DOHH2 (cell line): ENCODE results near the gene HDAC11.

Experiments
- H3F3A ChIP-seq: fragments of 200-600 bp; sonication (generic), shearing (Covaris generic); 2 replicates; pipeline ENCODE4 v1.6.0; 2016; ENCODE audit warnings: antibody characterized with exemption, mild to moderate bottlenecking; ENCODE audit not compliant: control insufficient read depth, insufficient read depth
- H3K27ac ChIP-seq: fragments of 200-600 bp; sonication (generic); 2 replicates; pipeline ENCODE4 v1.5.1; 2014; ENCODE audit warnings: low read depth, mild to moderate bottlenecking, low read length, moderate library complexity
- H3K27me3 ChIP-seq: fragments of 200-600 bp; sonication (generic); 2 replicates; pipeline ENCODE4 v1.6.1; 2014; ENCODE audit warnings: mild to moderate bottlenecking, low read length, mixed read lengths; ENCODE audit not compliant: control insufficient read depth
- H3K36me3 ChIP-seq: fragments of 200-600 bp; sonication (generic); 2 replicates; pipeline ENCODE4 v1.6.1; 2014; ENCODE audit warnings: mild to moderate bottlenecking, low read length, moderate library complexity, mixed read lengths; ENCODE audit not compliant: control insufficient read depth
- H3K4me1 ChIP-seq: fragments of 200-600 bp; sonication (generic); 2 replicates; pipeline ENCODE4 v1.6.1; 2014; ENCODE audit warnings: mild to moderate bottlenecking, low read length, mixed read lengths; ENCODE audit not compliant: control insufficient read depth
- H3K4me2 ChIP-seq: fragments of 200-600 bp; sonication (generic); 2 replicates; pipeline ENCODE4 v1.6.0; 2014; ENCODE audit warnings: mild to moderate bottlenecking, low read length, moderate library complexity
- H3K4me3 ChIP-seq: fragments of 200-600 bp; sonication (generic); 2 replicates; pipeline ENCODE4 v1.5.1; 2014; ENCODE audit warnings: mild to moderate bottlenecking, low read length, mixed read lengths
- H3K79me2 ChIP-seq: fragments of 200-600 bp; sonication (generic); 2 replicates; pipeline ENCODE4 v1.6.1; 2014; ENCODE audit warnings: mild to moderate bottlenecking, low read length, mixed read lengths; ENCODE audit not compliant: control insufficient read depth
- H3K9me2 ChIP-seq: fragments of 200-600 bp; sonication (generic); replicated peaks from 2 replicates; pipeline ENCODE4 v1.6.1; 2014; ENCODE audit warnings: mild to moderate bottlenecking, low read length, mixed read lengths; ENCODE audit not compliant: control insufficient read depth
- H3K9me3 ChIP-seq: fragments of 200-600 bp; sonication (generic); 2 replicates; pipeline ENCODE4 v1.6.1; 2014; ENCODE audit warnings: antibody characterized with exemption, low read length, mixed read lengths; ENCODE audit not compliant: control insufficient read depth, insufficient read depth
- H4K20me1 ChIP-seq: fragments of 200-600 bp; sonication (generic); 2 replicates; pipeline ENCODE4 v1.6.0; 2014; ENCODE audit warnings: low read depth, mild to moderate bottlenecking, antibody characterized with exemption, low read length, moderate library complexity; ENCODE audit not compliant: control insufficient read depth, insufficient read depth
- EZH2phosphoT487 ChIP-seq: fragments of 200-600 bp; sonication (generic); IDR thresholded peaks from 2 replicates; pipeline ENCODE4 v1.6.1; 2017; ENCODE audit warnings: borderline replicate concordance, mild to moderate bottlenecking, antibody characterized with exemption, low read length, moderate library complexity, mixed read lengths
- TF ChIP-seq, protein P1 (sequence below): fragments of 200-600 bp; sonication (generic); IDR thresholded peaks from one replicate; pipeline ENCODE4 v1.5.1; 2014; ENCODE audit warnings: antibody characterized with exemption, mild to moderate bottlenecking, low read depth, low read length; ENCODE audit not compliant: poor library complexity, severe bottlenecking

HDAC11 gene

DNA sequence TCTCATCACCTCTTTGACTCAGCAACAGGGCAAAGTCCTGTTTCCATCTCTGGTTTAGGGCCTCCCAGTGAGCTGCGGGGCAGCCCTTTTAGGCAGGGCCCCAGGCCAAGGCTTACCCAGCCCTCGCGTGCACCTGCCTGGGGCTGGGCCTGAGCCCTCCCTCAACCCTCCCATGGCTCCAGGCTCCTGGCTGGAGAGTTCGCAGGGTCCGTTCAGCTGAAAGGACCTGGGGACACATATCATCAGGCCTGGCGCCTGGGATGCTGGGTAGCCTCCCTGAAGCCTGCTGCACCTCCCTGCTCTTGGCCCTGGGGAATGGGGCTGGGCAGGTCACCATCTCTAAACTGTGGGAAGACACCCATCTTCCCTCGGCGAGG, 29.7 kb downstream of the HDAC11 start:
- Histone ChIP-seq H4K20me1 (no peaks in the 10 kb centered on the region), H3K27me3 (no peaks in the 10 kb centered on the region), H3K9me3 (no peaks in the 10 kb centered on the region), H3K79me2 (no peaks in the 10 kb centered on the region), H3F3A (no peaks in the 10 kb centered on the region), H3K4me1 (no peaks in the 10 kb centered on the region), H3K4me3 (no peak overlapping the region), H3K9me2 (no peaks in the 10 kb centered on the region), H3K4me2 (no peak overlapping the region), H3K27ac (no peak overlapping the region), H3K36me3 (no peaks in the 10 kb centered on the region)
- TF ChIP-seq, protein P1, sequence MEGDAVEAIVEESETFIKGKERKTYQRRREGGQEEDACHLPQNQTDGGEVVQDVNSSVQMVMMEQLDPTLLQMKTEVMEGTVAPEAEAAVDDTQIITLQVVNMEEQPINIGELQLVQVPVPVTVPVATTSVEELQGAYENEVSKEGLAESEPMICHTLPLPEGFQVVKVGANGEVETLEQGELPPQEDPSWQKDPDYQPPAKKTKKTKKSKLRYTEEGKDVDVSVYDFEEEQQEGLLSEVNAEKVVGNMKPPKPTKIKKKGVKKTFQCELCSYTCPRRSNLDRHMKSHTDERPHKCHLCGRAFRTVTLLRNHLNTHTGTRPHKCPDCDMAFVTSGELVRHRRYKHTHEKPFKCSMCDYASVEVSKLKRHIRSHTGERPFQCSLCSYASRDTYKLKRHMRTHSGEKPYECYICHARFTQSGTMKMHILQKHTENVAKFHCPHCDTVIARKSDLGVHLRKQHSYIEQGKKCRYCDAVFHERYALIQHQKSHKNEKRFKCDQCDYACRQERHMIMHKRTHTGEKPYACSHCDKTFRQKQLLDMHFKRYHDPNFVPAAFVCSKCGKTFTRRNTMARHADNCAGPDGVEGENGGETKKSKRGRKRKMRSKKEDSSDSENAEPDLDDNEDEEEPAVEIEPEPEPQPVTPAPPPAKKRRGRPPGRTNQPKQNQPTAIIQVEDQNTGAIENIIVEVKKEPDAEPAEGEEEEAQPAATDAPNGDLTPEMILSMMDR: no peak
- TF ChIP-seq EZH2phosphoT487: no peak

DNA sequence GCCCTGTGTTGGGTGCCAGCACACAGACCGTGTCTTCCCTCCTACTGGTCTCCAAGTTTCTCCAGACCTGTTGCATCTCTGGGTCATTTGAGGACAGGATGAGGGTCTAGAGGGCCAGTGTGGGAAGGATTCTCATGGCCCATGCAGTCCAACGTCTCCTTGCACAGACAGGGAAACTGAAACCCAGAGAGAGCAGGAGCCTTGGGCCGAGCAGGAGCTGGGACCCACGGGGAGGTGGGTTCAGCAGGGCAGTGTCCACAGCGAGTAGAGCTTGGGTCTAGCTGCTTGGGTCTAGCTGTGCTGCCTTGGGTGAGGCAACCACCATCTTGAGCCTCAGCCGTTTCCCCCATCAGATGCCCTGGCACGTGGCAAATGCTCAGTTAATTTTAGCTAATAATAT, 32.3 kb downstream of the HDAC11 start:
- H3F3A ChIP-seq: no peaks in the 10 kb centered on the region
- H3K4me1 ChIP-seq: no peaks in the 10 kb centered on the region
- TF ChIP-seq, protein P1: no peak
- no peak for TF ChIP-seq EZH2phosphoT487

DNA sequence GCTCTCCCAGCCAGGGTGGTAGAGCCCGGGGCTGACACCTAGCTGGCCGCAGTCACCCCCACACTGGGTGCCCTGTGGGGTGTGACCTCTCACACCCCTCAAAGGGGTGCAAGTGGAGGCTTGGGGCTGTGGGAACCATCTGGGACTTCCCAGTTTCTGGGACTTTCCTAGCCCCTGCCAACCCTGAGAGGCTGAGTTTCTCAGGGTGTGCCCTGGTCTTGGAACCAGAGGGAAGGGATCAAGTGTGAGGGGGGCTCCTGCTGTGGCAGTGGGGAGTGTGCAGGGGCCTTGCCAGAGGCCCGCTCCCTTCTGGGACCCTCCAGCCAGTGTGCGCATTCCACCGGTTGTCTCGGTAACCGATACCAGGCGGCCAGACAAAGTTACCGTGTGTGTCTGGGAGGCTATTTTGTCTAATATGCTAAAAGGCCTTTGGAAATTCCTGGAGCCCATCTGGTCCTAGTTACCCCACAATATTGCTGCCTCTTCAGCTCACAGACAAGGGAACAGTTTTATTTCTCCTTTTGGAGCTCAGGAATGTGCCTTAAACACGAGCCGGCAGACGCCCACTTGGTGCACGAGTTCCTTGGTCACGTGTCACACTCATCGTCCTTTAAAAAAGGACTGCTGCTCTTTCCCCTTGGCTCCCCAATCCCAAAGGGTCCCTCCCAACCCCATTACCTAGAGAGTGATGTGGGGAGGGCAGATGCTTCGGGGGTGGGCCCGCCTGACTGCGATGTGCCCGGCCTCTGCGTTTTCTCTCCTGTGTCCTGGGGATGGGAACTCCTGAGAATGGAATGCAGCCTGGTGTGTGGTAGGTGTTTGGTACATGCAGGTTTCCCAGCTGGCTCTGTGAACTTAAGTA, 33.2 kb downstream of the HDAC11 start:
- Histone ChIP-seq H3K79me2 (no peaks in the 10 kb centered on the region), H3K4me1 (no peaks in the 10 kb centered on the region), H3K4me2 (no peak overlapping the region), H3K4me3 (no peak overlapping the region), H3K27me3 (no peaks in the 10 kb centered on the region), H3K36me3 (no peaks in the 10 kb centered on the region), H3K27ac (no peak overlapping the region), H4K20me1 (no peaks in the 10 kb centered on the region), H3K9me2 (no peaks in the 10 kb centered on the region), H3F3A (no peaks in the 10 kb centered on the region), H3K9me3 (no peaks in the 10 kb centered on the region)
- TF ChIP-seq, protein P1: no peak

More for the DNA sequence above, 32.3 kb downstream of the HDAC11 start:
- no peaks in the 10 kb centered on the region for H3K79me2 ChIP-seq
- no peaks in the 10 kb centered on the region for H3K9me2 ChIP-seq
- H3K27ac ChIP-seq: no peak overlapping the region
- no peak overlapping the region for H3K4me2 ChIP-seq
- no peaks in the 10 kb centered on the region for H3K9me3 ChIP-seq
- no peaks in the 10 kb centered on the region for H3K36me3 ChIP-seq
- H3K4me3 ChIP-seq: no peak overlapping the region
- H4K20me1 ChIP-seq: no peaks in the 10 kb centered on the region
- H3K27me3 ChIP-seq: no peaks in the 10 kb centered on the region
